Choroid plexus epithelial cell (primary cell): ENCODE measurements around the gene LCP2.

ENCODE experiments used
- DNase-seq: peaks from one replicate; pipeline ENCODE4 v3.0.0-alpha.2; 2010; ENCODE audit warnings: low read depth
- H3K4me3 ChIP-seq: 2 replicates; pipeline ENCODE4 v1.5.1; 2011; ENCODE audit warnings: low read depth, mild to moderate bottlenecking, control low read depth, low read length, moderate library complexity
- CTCF ChIP-seq: conservative IDR thresholded peaks from 2 replicates; pipeline ENCODE4 v1.5.1; 2011; ENCODE audit warnings: low read depth, mild to moderate bottlenecking, control low read depth, inconsistent platforms, low read length, moderate library complexity

Gene LCP2

GRCh38 chr5:170263906-170264305 is 33.7 kb downstream of the LCP2 start:
- H3K4me3 ChIP-seq, result no peak overlapping the region
- no peak for TF ChIP-seq CTCF
- DNase-seq, result no peak

- no peak for DNase-seq
- H3K4me3 ChIP-seq, result no peak overlapping the region
- no peak for TF ChIP-seq CTCF
These were observed 35.2 kb downstream of the LCP2 start for GRCh38 chr5:170262061-170263045.

- no peak for TF ChIP-seq CTCF
- no peak overlapping the region for H3K4me3 ChIP-seq
- DNase-seq, result no peak
These were observed 36.0 kb downstream of the LCP2 start for GRCh38 chr5:170261528-170262043.

- DNase-seq, result no peak
- no peak for TF ChIP-seq CTCF
- H3K4me3 ChIP-seq, result no peak overlapping the region
These were observed 40.2 kb downstream of the LCP2 start for GRCh38 chr5:170257370-170257769.

GRCh38 chr5:170256571-170256970 is 41.0 kb downstream of the LCP2 start:
- no peak for TF ChIP-seq CTCF
- H3K4me3 ChIP-seq, result no peak overlapping the region
- no peak for DNase-seq

- no peak for TF ChIP-seq CTCF
- DNase-seq, result no peak
- no peak overlapping the region for H3K4me3 ChIP-seq
These were observed 43.5 kb downstream of the LCP2 start for GRCh38 chr5:170254056-170254455.
